Activated CD8-positive, alpha-beta memory T cell treated with anti-CD3 and anti-CD28 coated beads, Interleukin-2, amount 50 U/mL, for 24 hours (primary cell): ENCODE measurements around the gene RAPGEF1.
"Not testable (repeated sequence)": the region's sequence is repeated elsewhere in the genome, so short reads cannot be mapped to it uniquely, and the experiment has no call there.

Experiments used
- DNase-seq: peaks from one replicate; pipeline ENCODE4 v3.0.0-alpha.2; 2020; ENCODE audit errors: extremely low read depth

Gene RAPGEF1

DNA sequence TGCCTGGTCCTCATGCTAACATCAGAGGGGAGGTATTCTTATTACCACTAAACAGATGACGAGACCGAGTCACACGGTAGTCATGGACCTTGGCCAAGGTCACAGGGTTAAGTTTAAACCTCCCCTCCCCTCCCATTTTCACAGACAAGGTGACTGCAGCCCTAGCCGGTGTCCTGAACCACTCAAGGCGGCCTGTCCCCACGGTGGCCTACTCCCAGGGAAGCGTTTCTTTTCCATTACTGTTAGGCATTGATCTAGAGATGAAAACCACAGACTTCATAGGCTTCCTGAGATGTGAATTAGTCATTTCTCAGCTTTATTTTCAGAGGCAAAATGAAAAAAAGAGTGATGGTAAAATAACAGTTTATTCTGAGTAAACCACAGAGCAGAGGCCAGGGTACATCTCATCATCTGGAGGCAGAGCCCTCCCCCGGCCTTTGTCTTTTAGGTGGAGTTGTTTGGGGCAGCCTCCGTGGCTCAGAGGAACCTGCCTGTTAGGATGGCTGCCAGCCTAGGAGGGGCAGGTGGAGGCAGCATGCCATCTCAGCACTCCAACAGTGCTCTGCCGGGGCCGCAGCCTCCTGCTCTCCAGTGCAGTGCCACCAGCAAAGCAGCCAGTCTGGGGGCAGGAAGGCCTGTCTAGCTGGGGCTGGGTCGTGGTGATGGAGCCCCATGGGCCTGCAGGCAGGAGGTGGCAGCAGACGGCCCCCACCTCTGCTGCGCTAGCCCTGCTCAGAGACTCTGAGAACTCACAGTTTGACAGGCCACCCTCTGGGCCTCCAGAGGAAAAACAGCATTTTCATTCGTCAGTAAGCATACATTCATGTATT is 71.2 kb downstream of the RAPGEF1 start:
- DNase-seq: no peak

GRCh38 chr9:131668057-131668438 is 71.8 kb downstream of the RAPGEF1 start:
- no peak for DNase-seq

GRCh38 chr9:131667576-131667975 is 72.3 kb downstream of the RAPGEF1 start:
- no peak for DNase-seq

DNA sequence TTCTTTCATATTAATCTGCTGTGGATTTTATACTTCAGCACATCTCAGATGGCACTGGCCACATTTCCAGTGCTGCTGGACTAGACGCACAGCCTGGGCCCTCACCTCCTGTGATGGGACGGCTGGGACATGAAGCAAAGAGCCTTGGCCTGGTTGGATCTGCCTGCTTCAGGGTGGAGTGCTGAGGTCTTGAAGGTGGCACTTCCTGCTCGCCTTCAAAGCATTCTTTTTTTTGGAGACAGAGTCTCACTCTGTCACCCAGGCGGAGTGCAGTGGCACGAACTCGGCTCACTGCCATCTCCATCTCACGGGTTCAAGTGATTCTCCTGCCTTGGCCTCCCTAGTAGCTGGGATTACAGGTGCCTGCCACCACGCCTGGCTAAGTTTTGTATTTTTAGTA is 73.1 kb downstream of the RAPGEF1 start:
- DNase-seq: no peak

DNA sequence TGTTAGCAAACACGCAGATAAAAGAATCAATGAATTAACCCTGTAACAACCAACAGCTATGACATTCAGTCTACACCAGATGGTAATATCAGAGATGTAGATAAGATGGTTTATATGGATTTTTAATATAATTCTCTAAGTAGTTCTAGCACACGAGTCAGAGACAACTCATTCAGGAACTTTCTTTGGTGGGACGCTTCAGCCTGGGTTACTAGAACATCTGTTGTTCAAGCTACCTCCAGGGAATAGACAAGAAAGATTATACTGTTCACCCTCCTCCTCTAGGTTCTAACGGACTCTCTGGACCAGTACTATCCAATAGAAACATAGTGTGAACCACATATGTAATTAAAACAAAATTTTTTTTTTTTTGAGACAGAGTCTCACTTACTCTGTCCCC is 73.8 kb downstream of the RAPGEF1 start:
- DNase-seq: no peak

- DNase-seq: no peak
Measured at GRCh38 chr9:131663288-131663687, 76.6 kb downstream of the RAPGEF1 start.

DNA sequence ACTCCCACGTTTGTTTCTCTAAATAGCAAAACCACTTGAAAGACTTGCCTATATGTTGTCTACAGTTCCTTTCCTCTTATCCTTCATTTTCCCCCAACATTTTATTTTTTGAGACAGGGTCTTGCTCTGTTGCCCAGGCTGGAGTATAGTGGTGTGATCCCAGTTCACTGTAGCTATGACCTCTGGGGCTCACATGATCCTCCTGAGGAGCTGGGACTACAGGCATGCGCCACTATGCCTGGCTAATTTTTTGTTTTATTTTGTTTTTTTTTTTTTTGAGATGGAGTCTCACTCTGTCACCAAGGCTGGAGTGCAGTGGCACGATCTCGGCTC is 77.6 kb downstream of the RAPGEF1 start:
- DNase-seq: not testable (repeated sequence)

GRCh38 chr9:131661568-131662288 is 78.1 kb downstream of the RAPGEF1 start:
- DNase-seq: no peak

GRCh38 chr9:131660466-131661405 is 79.1 kb downstream of the RAPGEF1 start:
- DNase-seq: no peak

DNA sequence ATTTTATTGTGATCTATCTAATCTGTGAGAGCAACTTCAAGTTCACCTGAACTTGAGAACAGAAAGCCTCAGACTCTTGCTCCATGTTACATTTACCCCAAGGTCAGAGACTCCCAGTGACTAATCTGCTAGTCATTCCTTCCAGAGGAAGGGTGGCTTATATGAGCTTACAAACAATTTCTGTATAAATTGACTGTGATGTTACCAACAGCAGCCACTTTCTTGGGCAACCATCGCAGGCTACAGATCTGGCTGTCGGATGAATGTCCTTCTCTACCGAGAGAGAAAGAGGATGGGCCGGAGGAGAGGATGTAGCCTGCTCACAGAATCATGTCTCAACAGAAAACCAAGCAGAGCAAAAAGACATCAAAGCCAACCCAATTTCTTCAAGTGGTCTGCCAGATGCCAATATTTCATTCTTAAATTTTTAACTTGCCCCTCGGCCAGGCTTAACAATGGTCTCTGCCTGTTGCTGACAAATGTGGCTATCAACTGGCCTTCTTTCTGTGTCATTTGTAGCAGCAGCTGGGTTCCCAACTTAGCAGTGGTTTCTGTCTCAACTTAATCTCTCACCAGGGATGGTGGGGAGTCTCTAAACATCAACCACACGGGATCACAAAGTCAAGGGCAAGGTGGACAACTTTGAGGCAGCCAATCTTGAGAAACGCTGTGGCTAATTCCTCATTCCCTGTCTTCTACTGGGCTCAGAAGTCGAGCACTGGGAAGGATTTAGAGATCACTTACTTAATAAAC is 81.3 kb downstream of the RAPGEF1 start:
- DNase-seq: no peak

DNA sequence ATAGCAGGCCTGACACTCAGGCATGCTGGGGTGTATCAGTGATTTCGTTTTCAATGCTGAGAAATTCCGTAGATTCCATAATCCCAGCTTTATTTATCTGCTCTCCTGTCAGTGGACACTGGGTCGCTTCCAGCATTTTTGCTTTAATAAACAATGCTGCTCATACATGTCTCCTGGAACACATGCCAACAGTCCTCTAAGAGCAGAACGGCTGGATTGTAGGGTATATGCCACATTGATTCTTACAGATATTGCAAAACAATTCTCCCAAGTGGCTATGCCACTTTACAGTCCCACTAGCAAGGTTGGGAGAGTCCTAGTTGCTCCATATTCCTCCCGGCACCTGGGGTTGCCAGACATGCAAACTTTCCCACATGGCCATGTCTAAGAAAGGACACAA is 81.9 kb downstream of the RAPGEF1 start:
- no peak for DNase-seq

DNA sequence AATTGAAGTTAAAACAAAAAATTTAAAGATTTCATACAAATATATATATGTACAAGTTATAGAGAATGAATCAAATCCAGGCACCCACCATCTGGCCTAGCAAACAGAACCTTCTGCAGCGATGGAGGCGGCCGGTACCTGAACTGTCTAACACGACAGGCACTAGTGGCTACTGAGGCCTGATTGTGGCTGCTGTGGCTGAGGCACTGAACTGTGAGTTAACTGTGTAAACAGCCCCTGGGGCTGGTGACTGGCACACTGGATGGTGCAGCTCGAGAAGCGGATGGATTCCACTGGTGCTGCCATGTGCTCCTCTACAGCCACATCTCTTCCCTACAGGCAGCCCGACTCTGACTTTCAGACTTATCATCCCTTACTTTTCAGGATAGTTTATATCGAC is 82.4 kb downstream of the RAPGEF1 start:
- DNase-seq: no peak

- no peak for DNase-seq
Measured at GRCh38 chr9:131657037-131657377, 82.9 kb downstream of the RAPGEF1 start.

DNA sequence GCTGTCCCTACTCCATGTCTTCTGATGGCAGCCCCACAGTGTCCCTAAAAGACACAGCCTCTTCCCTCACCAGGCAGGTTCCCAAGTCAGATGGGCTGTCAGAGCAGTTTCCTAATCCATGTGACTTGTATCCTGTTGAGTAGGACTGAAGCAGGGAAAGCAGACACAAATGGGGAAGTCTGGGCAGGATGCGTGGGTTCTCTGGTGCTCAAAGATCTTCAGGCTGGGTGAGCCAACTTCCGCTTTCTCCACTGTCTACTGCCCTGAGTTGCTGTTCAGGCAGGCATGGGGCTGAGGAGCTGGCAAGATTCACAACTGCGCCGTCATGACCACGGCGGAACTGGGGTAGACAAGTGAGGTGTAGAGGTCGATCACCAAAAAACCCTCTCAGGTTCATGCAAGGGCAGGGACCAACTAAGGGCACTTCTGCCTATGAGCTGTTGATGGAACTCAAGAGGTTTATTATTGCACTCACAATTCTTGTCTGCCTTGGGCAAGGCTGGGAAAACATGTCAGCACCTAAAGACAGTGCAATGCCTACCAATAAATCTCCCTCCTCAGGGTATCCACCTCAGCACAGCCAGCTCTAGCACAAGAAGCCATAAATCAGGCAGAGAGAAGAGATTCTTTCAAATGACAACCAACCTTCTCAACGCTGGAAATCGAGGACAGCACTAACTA is 83.4 kb downstream of the RAPGEF1 start:
- DNase-seq: no peak

DNA sequence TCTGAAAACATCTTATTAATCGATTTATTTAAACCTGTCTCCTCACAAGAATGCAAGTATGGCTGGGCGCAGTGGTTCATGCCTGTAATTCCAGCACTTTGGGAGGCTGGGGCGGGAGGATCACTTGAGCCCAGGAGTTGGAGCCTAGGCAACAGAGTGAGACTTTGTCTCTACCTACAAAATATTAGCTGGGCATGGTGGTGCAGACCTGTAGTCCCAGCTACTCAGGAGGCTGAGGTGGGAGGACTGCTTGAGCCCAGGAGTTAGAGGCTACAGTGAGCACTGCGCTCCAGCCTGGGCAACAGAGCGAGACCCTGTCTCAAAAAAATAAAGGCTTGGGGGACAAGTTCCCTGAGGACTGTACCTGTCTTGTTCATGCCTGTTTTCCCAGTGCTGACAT is 85.5 kb downstream of the RAPGEF1 start:
- not testable (repeated sequence) for DNase-seq

- DNase-seq: no peak
Measured at GRCh38 chr9:131651599-131651998, 88.3 kb downstream of the RAPGEF1 start.

DNA sequence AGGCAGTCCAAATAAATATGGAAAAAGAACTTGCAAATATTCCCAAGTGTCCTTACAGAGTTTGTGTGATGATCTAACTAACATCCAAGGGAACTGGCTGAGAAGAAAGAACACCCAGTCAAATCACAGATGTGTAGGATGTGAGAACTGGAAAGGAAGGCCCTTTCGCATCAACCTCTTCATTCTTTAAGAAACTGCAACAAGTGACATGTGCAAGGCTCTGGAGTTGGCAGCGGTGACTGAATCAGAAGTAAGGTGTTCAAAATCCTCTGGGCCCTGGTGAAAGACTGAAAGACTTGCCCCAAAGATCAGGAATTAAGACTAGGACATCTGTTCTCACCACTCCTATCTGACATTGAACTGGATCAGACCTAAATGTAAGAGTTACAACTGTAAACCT is 88.7 kb downstream of the RAPGEF1 start:
- DNase-seq: no peak

DNA sequence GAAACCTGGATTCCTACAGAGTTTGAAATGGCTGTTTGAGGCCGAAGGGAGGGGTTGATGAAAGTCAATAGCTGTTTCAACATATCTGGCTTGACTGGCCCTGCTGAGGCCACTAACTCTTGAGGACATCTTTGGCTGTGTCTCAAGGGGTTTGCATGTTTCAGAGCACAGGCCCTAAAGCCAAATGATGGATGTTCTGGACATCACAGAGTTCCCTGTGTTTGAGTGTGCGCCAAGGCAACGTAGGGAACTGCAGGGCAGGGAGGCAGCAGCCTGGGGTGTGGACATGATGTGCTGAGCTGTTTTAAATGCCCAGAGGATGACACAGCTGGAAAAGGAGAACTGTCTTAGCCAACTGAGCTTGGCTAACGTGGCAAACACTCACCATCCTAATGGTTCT is 89.6 kb downstream of the RAPGEF1 start:
- no peak for DNase-seq

DNA sequence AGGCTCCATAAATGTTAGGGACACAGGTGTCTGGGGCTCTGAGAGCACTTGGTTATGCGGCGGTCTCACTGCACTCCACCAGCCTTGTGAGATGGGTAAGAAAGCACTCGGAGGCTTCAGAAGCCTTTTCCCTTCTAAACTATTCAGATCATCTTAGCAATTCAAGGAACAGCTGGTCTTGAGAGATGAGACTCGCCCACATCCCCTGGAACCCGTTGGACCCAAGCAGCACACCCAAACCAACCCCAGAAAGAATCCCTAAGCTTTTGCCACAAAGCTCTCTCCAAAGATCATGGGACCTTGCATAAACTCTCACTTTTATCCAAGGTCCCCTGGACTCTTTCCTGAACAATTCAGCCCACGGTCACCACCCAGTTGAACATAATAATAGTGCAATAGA is 90.2 kb downstream of the RAPGEF1 start:
- no peak for DNase-seq

GRCh38 chr9:131645078-131645776 is 94.6 kb downstream of the RAPGEF1 start:
- no peak for DNase-seq
